HG03558 (cell line): ENCODE results near the gene CADM3.

Experiments
- ATAC-seq: cut with Tn5 transposase; IDR thresholded peaks from one replicate; pipeline ENCODE4 v1.9.1; 2021; ENCODE audit warnings: moderate number of reproducible peaks; ENCODE audit not compliant: unreplicated experiment; ENCODE audit errors: extremely low read depth

CADM3 gene

GRCh38 chr1:159172614-159173291 is 1.3 kb downstream of the CADM3 start:
- ATAC-seq = no peak

GRCh38 chr1:159173320-159173719 is 1.9 kb downstream of the CADM3 start:
- ATAC-seq = no peak

GRCh38 chr1:159175571-159175970 is 4.2 kb downstream of the CADM3 start:
- ATAC-seq = no peak

DNA sequence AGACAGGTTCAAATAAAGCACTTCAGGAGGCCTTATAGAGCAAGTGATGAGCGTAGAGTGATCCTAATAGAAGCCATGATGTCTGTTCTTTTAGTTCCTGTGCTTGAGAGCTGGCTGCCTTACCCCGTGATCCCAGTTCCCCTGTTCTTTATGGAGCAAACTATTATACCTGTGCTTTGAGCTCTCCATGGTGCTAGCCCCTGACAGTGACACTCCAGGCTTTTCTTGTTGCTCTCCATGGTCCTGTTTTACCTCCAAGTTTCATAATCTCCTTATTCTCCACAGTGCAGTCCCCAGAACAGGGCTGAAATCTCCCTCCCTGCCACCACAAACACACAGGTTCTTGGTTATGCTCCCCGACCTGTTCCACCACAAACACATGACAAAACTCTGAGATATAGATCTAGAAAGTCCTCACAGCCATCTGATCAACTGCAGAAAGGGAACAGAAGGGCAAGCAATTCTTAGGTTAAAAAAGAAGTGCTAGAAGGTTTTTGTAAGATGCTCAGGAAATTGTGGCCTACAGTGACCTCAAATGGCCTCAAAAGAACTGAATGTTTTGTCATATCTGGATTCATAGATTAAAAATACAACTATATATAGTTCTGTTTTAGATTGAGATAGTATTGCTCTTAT is 6.0 kb downstream of the CADM3 start:
- ATAC-seq = no peak

GRCh38 chr1:159179906-159180305 is 8.5 kb downstream of the CADM3 start:
- no peak for ATAC-seq

GRCh38 chr1:159180516-159180915 is 9.1 kb downstream of the CADM3 start:
- no peak for ATAC-seq

GRCh38 chr1:159181328-159182024 is 10.1 kb downstream of the CADM3 start:
- no peak for ATAC-seq

DNA sequence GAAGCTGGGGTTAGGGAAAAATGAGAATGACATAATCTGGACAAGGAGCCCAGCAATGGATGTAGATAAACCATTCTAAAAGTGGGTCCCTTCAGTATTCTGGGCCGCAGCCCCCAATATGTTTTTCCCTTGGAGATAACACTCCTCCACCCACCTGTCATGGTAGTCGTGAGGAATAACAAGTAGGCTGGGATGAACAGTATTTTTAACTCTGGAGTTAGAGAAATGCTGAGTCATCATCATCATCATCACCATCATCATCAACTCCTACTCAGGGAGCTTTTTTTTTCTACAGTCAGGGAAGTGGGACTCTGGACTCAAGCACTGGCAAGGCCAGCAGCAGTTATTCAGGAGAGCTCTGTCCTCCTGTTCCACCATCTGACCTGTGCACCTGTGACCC is 12.8 kb downstream of the CADM3 start:
- ATAC-seq = no peak

DNA sequence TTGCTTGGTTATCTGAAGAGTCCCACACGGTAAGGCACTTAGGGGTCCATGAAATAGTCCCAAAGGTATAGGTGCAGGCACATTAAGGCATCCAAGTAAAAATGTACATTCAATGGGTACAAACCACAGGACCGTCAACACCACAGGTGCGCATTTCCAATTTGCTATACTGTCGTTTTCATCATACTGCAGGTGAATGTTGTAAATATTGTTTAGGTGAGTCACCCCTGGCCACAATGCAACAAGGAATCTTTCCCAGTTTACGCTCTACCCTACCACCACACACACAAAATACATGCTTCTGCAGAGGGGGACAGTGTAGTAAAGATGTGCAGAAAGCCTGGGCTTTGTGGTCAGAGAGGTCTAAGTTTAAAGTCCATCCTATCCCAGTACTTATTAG is 13.7 kb downstream of the CADM3 start:
- no peak for ATAC-seq

- ATAC-seq = no peak
Observed at GRCh38 chr1:159187033-159187432, 15.6 kb downstream of the CADM3 start.

GRCh38 chr1:159187647-159188374 is 16.4 kb downstream of the CADM3 start:
- no peak for ATAC-seq

GRCh38 chr1:159188375-159188788 is 17.0 kb downstream of the CADM3 start:
- ATAC-seq = peak; percentile 84

GRCh38 chr1:159190441-159190840 is 19.0 kb downstream of the CADM3 start:
- ATAC-seq = no peak

DNA sequence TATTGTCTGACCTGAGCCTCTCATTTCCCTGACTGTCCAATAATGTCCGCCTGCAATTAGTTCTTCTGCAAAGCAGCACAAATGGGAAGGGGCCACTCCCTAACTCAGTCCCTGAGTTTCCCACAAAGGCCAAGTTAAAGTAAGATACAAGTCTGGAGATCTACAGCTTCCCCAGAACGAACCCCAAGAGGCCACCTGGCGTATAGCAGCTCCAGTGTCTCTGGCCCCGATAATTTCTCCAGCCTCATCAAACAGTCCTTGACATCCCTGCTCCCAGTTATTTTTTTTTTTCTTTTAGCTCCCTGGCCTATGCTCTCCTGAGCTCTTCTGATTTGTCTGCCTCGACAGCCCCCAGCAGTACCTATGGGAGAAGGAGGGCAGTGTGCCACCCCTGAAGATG is 25.1 kb downstream of the CADM3 start:
- no peak for ATAC-seq

DNA sequence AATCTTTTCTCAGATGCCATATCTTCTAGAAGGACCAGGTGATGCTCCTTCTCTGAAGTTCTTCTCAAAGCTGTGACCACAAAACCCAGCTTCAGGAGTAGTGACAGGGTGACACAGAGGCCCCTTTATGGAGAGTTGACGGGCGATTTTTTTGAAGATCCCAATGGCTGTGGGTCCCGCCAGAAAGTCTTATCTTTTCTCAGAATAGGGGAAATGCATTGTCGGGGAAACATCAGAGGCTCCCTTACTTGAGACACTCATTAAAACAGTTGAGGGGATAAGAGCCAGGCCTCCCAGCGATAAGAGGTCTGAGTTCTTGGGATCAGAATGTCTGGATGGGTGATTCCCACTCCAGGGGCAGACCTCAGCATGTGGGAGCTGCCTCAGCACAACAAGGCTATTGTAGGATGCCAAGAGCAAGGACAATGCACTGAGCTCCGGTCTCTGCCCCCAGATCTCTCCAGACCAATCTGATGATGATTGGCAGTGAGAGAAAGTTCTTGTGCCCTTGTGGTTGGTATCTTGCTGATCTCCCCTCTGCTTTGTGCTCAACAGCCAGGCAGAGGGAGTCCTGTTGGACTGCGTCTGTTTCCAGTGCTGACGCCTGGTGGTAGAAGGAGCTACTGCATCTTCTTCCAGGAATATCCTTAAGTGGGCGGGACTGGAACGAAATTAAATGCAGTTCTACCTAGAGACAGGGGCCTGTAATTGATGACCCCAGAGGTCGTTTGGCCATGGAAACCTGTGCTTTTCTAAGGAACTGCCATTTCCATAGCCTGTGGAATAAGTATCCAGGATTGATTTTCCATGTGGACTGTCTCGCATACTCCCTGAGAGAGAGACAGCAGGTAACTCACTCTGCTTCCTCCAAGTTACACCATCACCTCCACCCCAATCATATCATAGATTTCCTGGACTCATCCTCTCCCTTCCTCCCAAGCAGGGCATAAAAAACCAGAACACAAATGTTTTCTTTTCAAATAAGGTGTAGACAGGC is 26.4 kb downstream of the CADM3 start:
- ATAC-seq = peak; percentile 68

GRCh38 chr1:159199901-159200300 is 28.5 kb downstream of the CADM3 start:
- ATAC-seq = no peak

- ATAC-seq = no peak
Observed at GRCh38 chr1:159200769-159201168, 29.4 kb downstream of the CADM3 start.

DNA sequence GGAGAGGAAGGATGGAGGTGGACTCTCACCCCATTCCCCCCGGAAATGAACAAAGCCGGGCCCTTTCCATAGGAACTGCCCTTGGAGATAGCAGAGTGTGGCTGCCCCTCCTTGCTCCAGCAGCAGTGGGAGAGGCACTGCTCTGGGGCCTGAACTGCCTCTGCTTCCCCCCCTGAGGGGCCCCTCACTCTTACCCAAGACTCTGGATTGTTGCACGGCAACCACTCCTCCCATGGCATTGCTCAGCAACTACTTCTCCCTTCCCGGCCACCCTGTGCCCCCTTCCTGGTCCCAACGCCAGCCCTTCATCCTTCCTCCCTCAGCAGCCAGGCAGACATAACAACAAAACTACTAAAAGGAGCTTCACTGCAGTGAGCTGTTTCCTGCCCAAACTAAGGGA is 30.2 kb downstream of the CADM3 start:
- ATAC-seq = no peak

GRCh38 chr1:159203610-159204009 is 32.2 kb downstream of the CADM3 start:
- ATAC-seq = no peak
